GM10266 (cell line): Measurements from ENCODE around the gene FNDC8.

Experiments used
- DNase-seq: peaks from one replicate; pipeline ENCODE4 v3.0.0; 2012; ENCODE audit errors: extremely low spot score
- TF ChIP-seq, protein P1 (sequence below): IDR thresholded peaks from 2 replicates; pipeline ENCODE4 v1.5.1; 2012; ENCODE audit warnings: mild to moderate bottlenecking, low read depth; ENCODE audit not compliant: control insufficient read depth, insufficient read depth; ENCODE audit errors: missing control alignments

The FNDC8 gene

GRCh38 chr17:35132099-35132498 lies 10.7 kb downstream of the FNDC8 start:
- no peak for DNase-seq
- TF ChIP-seq, protein P1, sequence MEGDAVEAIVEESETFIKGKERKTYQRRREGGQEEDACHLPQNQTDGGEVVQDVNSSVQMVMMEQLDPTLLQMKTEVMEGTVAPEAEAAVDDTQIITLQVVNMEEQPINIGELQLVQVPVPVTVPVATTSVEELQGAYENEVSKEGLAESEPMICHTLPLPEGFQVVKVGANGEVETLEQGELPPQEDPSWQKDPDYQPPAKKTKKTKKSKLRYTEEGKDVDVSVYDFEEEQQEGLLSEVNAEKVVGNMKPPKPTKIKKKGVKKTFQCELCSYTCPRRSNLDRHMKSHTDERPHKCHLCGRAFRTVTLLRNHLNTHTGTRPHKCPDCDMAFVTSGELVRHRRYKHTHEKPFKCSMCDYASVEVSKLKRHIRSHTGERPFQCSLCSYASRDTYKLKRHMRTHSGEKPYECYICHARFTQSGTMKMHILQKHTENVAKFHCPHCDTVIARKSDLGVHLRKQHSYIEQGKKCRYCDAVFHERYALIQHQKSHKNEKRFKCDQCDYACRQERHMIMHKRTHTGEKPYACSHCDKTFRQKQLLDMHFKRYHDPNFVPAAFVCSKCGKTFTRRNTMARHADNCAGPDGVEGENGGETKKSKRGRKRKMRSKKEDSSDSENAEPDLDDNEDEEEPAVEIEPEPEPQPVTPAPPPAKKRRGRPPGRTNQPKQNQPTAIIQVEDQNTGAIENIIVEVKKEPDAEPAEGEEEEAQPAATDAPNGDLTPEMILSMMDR, result no peak

DNA sequence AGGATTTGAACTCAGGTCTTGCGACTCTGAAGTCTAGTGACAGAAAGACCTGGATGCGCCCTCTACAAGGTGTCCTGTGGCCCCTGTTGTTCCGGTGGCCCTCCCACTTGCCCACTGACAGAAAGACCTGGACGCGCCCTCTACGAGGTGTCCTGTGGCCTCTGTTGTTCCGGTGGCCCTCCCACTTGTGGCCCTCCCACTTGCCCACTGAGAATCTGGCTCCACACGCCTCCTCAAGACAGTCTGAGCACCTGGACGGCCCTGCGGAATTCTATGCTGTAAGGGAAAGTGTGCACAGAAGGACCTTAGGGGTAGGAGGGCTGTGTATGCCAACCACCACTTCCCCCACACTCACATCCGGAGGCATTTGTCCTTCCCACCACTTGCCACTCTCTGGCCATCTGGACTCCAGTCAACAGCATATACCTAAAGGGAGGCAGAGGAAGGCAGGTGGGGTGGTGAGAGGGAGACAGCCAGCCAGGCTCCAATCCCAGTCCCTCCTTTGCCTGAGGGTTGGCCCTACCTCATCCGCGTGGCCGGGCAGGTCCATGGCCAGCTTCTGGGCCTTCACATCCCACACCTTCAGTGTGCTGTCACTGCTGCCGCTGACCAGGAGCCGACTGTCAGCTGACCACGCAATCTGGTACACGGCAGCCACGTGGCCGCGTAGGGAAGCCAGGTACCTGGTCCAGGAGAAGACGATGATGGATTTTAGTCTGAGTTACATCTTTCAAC lies 11.6 kb downstream of the FNDC8 start:
- DNase-seq, result no peak
- TF ChIP-seq, protein P1, result no peak

DNA sequence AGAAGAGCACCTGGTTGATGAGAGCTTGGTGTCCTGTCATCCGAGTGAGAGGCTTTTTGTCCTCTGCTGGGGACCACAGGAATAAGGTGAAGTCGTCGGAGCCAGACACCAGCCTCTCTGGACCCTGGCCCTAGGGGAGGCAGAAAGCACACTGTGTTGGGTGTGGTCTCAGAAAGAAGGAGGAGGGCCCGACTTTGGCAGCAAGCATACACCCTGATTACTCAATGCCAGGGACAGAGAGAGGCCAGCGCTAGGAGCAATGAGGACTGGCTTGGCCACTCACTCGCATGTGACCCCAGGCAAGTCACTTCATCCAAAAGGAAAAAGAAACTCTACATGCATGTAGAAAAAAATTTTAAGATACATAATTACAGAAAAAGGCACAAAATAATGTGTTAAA lies 13.9 kb downstream of the FNDC8 start:
- no peak for DNase-seq

GRCh38 chr17:35138218-35138617 lies 16.8 kb downstream of the FNDC8 start:
- TF ChIP-seq, protein P1, result no peak
- DNase-seq, result no peak

More for the DNA sequence above, 13.9 kb downstream of the FNDC8 start:
- TF ChIP-seq, protein P1, result no peak

- peak; percentile 93 for DNase-seq
- TF ChIP-seq, protein P1, result peak; percentile 94
These were observed 20.5 kb downstream of the FNDC8 start, which contains the start of gene NLE1 for GRCh38 chr17:35141681-35142466. NLE1 (minus strand) TSS chr17:35142303; CDS start chr17:35142275, 28 bp downstream.

GRCh38 chr17:35142467-35142796 lies 21.0 kb downstream of the FNDC8 start:
- TF ChIP-seq, protein P1, result no peak
- no peak for DNase-seq

GRCh38 chr17:35144840-35145239 lies 23.4 kb downstream of the FNDC8 start:
- TF ChIP-seq, protein P1, result no peak
- DNase-seq, result no peak
